ENCODE measurements around the gene TMEM109.

GRCh38 chr11:60919320-60919719, 5.4 kb downstream of the TMEM109 start:
- TF ChIP-seq CTCF (IDR thresholded peaks at IDR 0.05) (no peak), POLR2A (IDR thresholded peaks at IDR 0.05) (no peak)
